K562 (cell line): ENCODE measurements around the gene AGAP3. TPM values are rescaled to one million over a fixed set of nuclear protein-coding genes. Genes with fewer than 3 reads are reported as not detected.
A peak's percentile ranks its signal among the peaks of the same experiment; 100 is the strongest.

ENCODE experiments used
- ATAC-seq: fragments of 200-7000 bp; cut with Tn5 transposase; 3 replicates; pipeline ENCODE4 v1.9.1; 2020; ENCODE audit warnings: moderate library complexity
- BruUV-seq: library from RNA; stranded (reverse); fragments of 400-500 nt; replicated peaks from 2 replicates; lab custom pipeline; 2021; lab: Mats Ljungman, UMichigan
- CTCF ChIA-PET: fragments of 300-600 bp; formaldehyde crosslinking; extraction: SDS; loops from one replicate; lab custom pipeline; 2021; ENCODE audit warnings: low intra/inter-chr PET ratio; lab: Yijun Ruan, JAX
- POLR2A ChIA-PET: fragments of 300-600, 350-650 bp; sonication (Branson Sonifier 250); formaldehyde crosslinking; extraction: SDS; loops from one replicate; lab custom pipeline; 2021; ENCODE audit warnings: antibody characterized with exemption, inconsistent platforms; lab: Yijun Ruan, JAX
- DNase-seq, 4 experiments: peaks; one replicate each; pipeline versions ENCODE4 v3.0.0 to v3.0.0-alpha.2; 2011 to 2018; ENCODE audit warnings: low spot score in 3 of 4, mixed read lengths in 3 of 4; ENCODE audit errors: extremely low read depth in 1 of 4
- FAIRE-seq: peaks from 2 replicates; lab custom pipeline; 2011; peaks lifted over from hg19 to GRCh38; lab: Jason Lieb, UNC
- H2AFZ ChIP-seq: 2 replicates; pipeline ENCODE4 v1.6.0; 2011; ENCODE audit warnings: low read depth, low read length, control low read depth, inconsistent platforms
- H3K27ac ChIP-seq: fragments of 200-600 bp; 3 replicates; pipeline ENCODE4 v1.8.0; 2011; ENCODE audit warnings: low read depth, mild to moderate bottlenecking, control low read depth, inconsistent platforms, low read length, moderate library complexity, mixed read lengths; ENCODE audit errors: extremely low read depth
- H3K27me3 ChIP-seq, 2 experiments: fragments of 300-600 bp in 1 of 2; 2 replicates in 1 of 2; 3 replicates in 1 of 2; pipeline versions ENCODE4 v1.6.0 to v1.8.0; 2011; ENCODE audit warnings: inconsistent platforms in 2 of 2, low read length in 2 of 2, mild to moderate bottlenecking in 1 of 2, mixed read lengths in 1 of 2, moderate library complexity in 1 of 2; ENCODE audit not compliant: control insufficient read depth in 2 of 2, insufficient read depth in 2 of 2
- H3K36me3 ChIP-seq: fragments of 300-600 bp; 3 replicates; pipeline ENCODE4 v1.8.0; 2011; ENCODE audit warnings: mild to moderate bottlenecking, low read length, inconsistent platforms; ENCODE audit not compliant: control insufficient read depth, insufficient read depth
- H3K4me1 ChIP-seq, 2 experiments: fragments of 200-600 bp in 1 of 2; replicated peaks in 1 of 2; 2 replicates in 1 of 2; 3 replicates in 1 of 2; pipeline versions ENCODE4 v1.5.1 to v1.8.0; 2011; ENCODE audit warnings: inconsistent platforms in 2 of 2, low read length in 2 of 2, mild to moderate bottlenecking in 1 of 2, mixed read lengths in 1 of 2, moderate library complexity in 1 of 2; ENCODE audit not compliant: control insufficient read depth in 2 of 2, insufficient read depth in 2 of 2
- H3K4me2 ChIP-seq: 2 replicates; pipeline ENCODE4 v1.6.1; 2011; ENCODE audit warnings: low read length, control low read depth, inconsistent platforms, mixed read lengths; ENCODE audit not compliant: insufficient read depth
- H3K4me3 ChIP-seq: fragments of 200-600 bp; sonication (generic), shearing (Covaris generic); 2 replicates; pipeline ENCODE4 v1.5.1; 2016; ENCODE audit warnings: control low read depth, inconsistent platforms
- H3K79me2 ChIP-seq: fragments of 200-600 bp; 3 replicates; pipeline ENCODE4 v1.8.0; 2011; ENCODE audit warnings: low read length, inconsistent platforms; ENCODE audit not compliant: control insufficient read depth, insufficient read depth
- H3K9ac ChIP-seq, 2 experiments: 2 replicates each; pipeline versions ENCODE4 v1.6.0 to v1.6.1; 2011; ENCODE audit warnings: low read depth in 2 of 2, low read length in 2 of 2, control low read depth in 1 of 2, inconsistent platforms in 1 of 2, mild to moderate bottlenecking in 1 of 2, mixed read lengths in 1 of 2; ENCODE audit not compliant: insufficient read depth in 1 of 2
- H3K9me1 ChIP-seq: one replicate; pipeline ENCODE4 v1.6.0; 2011; ENCODE audit warnings: inconsistent platforms, mild to moderate bottlenecking, low read length, moderate library complexity; ENCODE audit not compliant: control insufficient read depth, insufficient read depth
- H3K9me3 ChIP-seq: replicated peaks from 2 replicates; pipeline ENCODE4 v1.5.1; 2011; ENCODE audit warnings: low read depth, low read length, inconsistent platforms; ENCODE audit not compliant: control insufficient read depth, insufficient read depth
- H4K20me1 ChIP-seq: replicated peaks from 2 replicates; pipeline ENCODE4 v1.6.1; 2011; ENCODE audit warnings: low read length, inconsistent platforms, mixed read lengths; ENCODE audit not compliant: control insufficient read depth, insufficient read depth
- ARID4B ChIP-seq: sonication (generic); formaldehyde crosslinking; IDR thresholded peaks from 2 replicates; pipeline ENCODE4 v1.8.0; 2022; ENCODE audit warnings: mild to moderate bottlenecking, missing genetic modification reagents
- NCOA1 ChIP-seq: fragments of 450-650 bp; IDR thresholded peaks from 2 replicates; pipeline ENCODE4 v1.6.1; 2016; ENCODE audit warnings: low read depth
- TFE3 ChIP-seq: fragments of 450-650 bp; formaldehyde crosslinking; IDR thresholded peaks from 2 replicates; pipeline ENCODE4 v1.4.0; 2020; ENCODE audit warnings: mild to moderate bottlenecking, mixed read lengths
- ZNF121 ChIP-seq: sonication (generic); formaldehyde crosslinking; conservative IDR thresholded peaks from 2 replicates; pipeline ENCODE4 v1.8.0; 2022; ENCODE audit warnings: missing genetic modification reagents
- WGBS: fragments of 100-300 bp; shearing (Covaris generic); methylation state at CpG from one replicate; pipeline ENCODE4 v1.1.6; 2016; ENCODE audit warnings: low coverage, mixed read lengths; ENCODE audit not compliant: insufficient coverage; ENCODE audit errors: missing lambda C conversion rate; 5-methylcytosine and 5-hydroxymethylcytosine counted together
- in situ Hi-C: fragments of 300-500 bp; cut with MboI; formaldehyde crosslinking; loops from 4 replicates; pipeline ENCODE4 v1.15.0; 2018; ENCODE audit warnings: inconsistent platforms, mixed read lengths
- intact Hi-C: fragments of 100-400 bp; cut with micrococcal nuclease; formaldehyde crosslinking; loops from 2 replicates; pipeline ENCODE4 v1.14.2; 2022
- polyA plus RNA-seq, 8 experiments: library from polyadenylated mRNA; depleted of rRNA in 4 of 8; stranded (reverse) in 5 of 8; unstranded in 3 of 8; fragments of >200 nt; fragmentation: Nextera tagmentation in 2 of 8; fragmentation: Illumina TruSeq in 1 of 8; extraction: Ambion mirVana in 2 of 8; extraction: Trizol in 1 of 8; gene quantifications; 2 replicates each; pipeline versions ENCODE4 v1.2.1 to v1.2.3, GENCODE V29; 2011 to 2014; ENCODE audit warnings: inconsistent platforms in 1 of 8, missing spikeins in 1 of 8
- total RNA-seq, 7 experiments: library from RNA; depleted of rRNA in 6 of 7; stranded (reverse); fragments of >200 nt in 6 of 7; fragmentation: Illumina TruSeq in 2 of 7; extraction: Trizol in 2 of 7; gene quantifications; 2 replicates each; pipeline versions ENCODE4 v1.2.1 to v1.2.3, GENCODE V29; 2011 to 2021; ENCODE audit warnings: low replicate concordance in 1 of 7

The AGAP3 gene
- total and polyA plus RNA-seq, 9 of the 15 experiments (the other 6 are each of a cell fraction or from before 2014, with no cell fraction given) = 3.4 to 208 (median 62.2) TPM

GRCh38 chr7:151068069-151068773, 18.1 kb upstream of the AGAP3 start:
- POLR2A ChIA-PET = interaction anchor here (0.6 to 5.0 kb wide), 7 partner anchors 8 to 1125 kb away, joined by 3 to 24 read pairs (median 4); partner anchors contain the start of genes FASTK, SLC4A2 and TMUB1
- BruUV-seq = no TSS peak
- ATAC-seq (no peak), DNase-seq (no peak), FAIRE-seq (peak; percentile 35)
- no peaks in the 10 kb centered on the region for H3K9me3 ChIP-seq
- in situ Hi-C loops (no loop called here), intact Hi-C loops (no loop called here)
- H3K9me1 ChIP-seq = no peaks in the 10 kb centered on the region
- 89% methylated on average over 12 of the region's 12 CpGs for WGBS
- no peak overlapping the region for H3K27ac ChIP-seq
- TF ChIP-seq ZNF121 (peak; percentile 77), TFE3 (CRISPR knock-in tag) (no peak), ARID4B (CRISPR knock-in tag) (no peak), NCOA1 (no peak)
- H3K36me3 ChIP-seq = peaks cover 95% of the 10 kb centered on the region
- no peak overlapping the region for H3K4me3 ChIP-seq
- H3K79me2 ChIP-seq = peaks cover 24% of the 10 kb centered on the region
- no peak overlapping the region for H2AFZ ChIP-seq
- peaks cover 4 to 53% of the 10 kb centered on the region in 2 experiments for H3K4me1 ChIP-seq
- peak overlapping the region in 1 of 2 experiments; percentile 62; a peak in 1 of 4 replicates for H3K9ac ChIP-seq
- no peak overlapping the region for H3K4me2 ChIP-seq
- CTCF ChIA-PET = no interaction called here
- no peaks in the 10 kb centered on the region for H3K27me3 ChIP-seq
- H4K20me1 ChIP-seq = no peaks in the 10 kb centered on the region; the same call in 1 of the 2 replicates
